Renal cortex interstitium (tissue), 15 donors: ENCODE measurements around the gene SEPTIN11. TPM values are rescaled to one million over a fixed set of nuclear protein-coding genes. Genes with fewer than 3 reads are reported as not detected.

Experiments used
- DNase-seq, 11 donors: peaks; one replicate each; pipeline ENCODE4 v3.0.0-alpha.2; 2013; ENCODE audit warnings: low read depth in 9 of 11, low spot score in 4 of 11; ENCODE audit errors: extremely low read depth in 1 of 11
- long read RNA-seq, 16 experiments: transcript quantifications; one replicate each; lab custom pipeline, GENCODE V29; 2026
- polyA plus RNA-seq, 3 donors: library from polyadenylated mRNA; unstranded; fragments of 120-200 nt; gene quantifications; one replicate each; pipeline ENCODE4 v1.2.1, GENCODE V29; 2013; ENCODE audit not compliant: insufficient read length in 3 of 3

The SEPTIN11 gene
- 100 to 1,000 TPM; 255 to 308 (median 256) TPM for polyA plus RNA-seq
- long read RNA-seq, donor 1, full-length matches to known transcripts: 31 of 298 reads
- long read RNA-seq, donor 1, partial matches to known transcripts: 267 of 298 reads
- long read RNA-seq, donor 1, other reads (novel, unspliced or antisense): 0 of 298 reads
- long read RNA-seq, donor 2, transcript SEPT11-203 (9 exons, 2,615 nt): major isoform, 26 of 847 reads
- long read RNA-seq, donor 2, partial matches to known transcripts: 816 of 847 reads
- long read RNA-seq, donor 2, other reads (novel, unspliced or antisense): 5 of 847 reads
- long read RNA-seq, donor 3, full-length matches to known transcripts: 58 of 658 reads
- long read RNA-seq, donor 3, partial matches to known transcripts: 582 of 658 reads
- long read RNA-seq, donor 3, other reads (novel, unspliced or antisense): 18 of 658 reads
- long read RNA-seq, donor 4, full-length matches to known transcripts: 28 of 280 reads
- long read RNA-seq, donor 4, partial matches to known transcripts: 240 of 280 reads
- long read RNA-seq, donor 4, other reads (novel, unspliced or antisense): 12 of 280 reads
- long read RNA-seq, donor 5: 0 reads
- long read RNA-seq, donor 6, full-length matches to known transcripts: 32 of 122 reads
- long read RNA-seq, donor 6, partial matches to known transcripts: 90 of 122 reads
- long read RNA-seq, donor 6, other reads (novel, unspliced or antisense): 0 of 122 reads
- long read RNA-seq, donor 7, full-length matches to known transcripts: 40 of 88 reads
- long read RNA-seq, donor 7, partial matches to known transcripts: 48 of 88 reads
- long read RNA-seq, donor 7, other reads (novel, unspliced or antisense): 0 of 88 reads
- long read RNA-seq, donor 8: 0 reads
- long read RNA-seq, donor 9, full-length matches to known transcripts: 46 of 345 reads
- long read RNA-seq, donor 9, partial matches to known transcripts: 128 of 345 reads
- long read RNA-seq, donor 9, other reads (novel, unspliced or antisense): 171 of 345 reads
- long read RNA-seq, donor 10, full-length matches to known transcripts: 31 of 369 reads
- long read RNA-seq, donor 10, partial matches to known transcripts: 168 of 369 reads
- long read RNA-seq, donor 10, other reads (novel, unspliced or antisense): 170 of 369 reads
- long read RNA-seq, donor 11, full-length matches to known transcripts: 33 of 416 reads
- long read RNA-seq, donor 11, partial matches to known transcripts: 103 of 416 reads
- long read RNA-seq, donor 11, other reads (novel, unspliced or antisense): 280 of 416 reads
- long read RNA-seq, donor 12, full-length matches to known transcripts: 14 of 130 reads
- long read RNA-seq, donor 12, partial matches to known transcripts: 110 of 130 reads
- long read RNA-seq, donor 12, other reads (novel, unspliced or antisense): 6 of 130 reads
- long read RNA-seq, donor 13: 0 reads
- long read RNA-seq, donor 14, full-length matches to known transcripts: 42 of 280 reads
- long read RNA-seq, donor 14, partial matches to known transcripts: 233 of 280 reads
- long read RNA-seq, donor 14, other reads (novel, unspliced or antisense): 5 of 280 reads
- long read RNA-seq, donor 15, full-length matches to known transcripts: 20 of 31 reads
- long read RNA-seq, donor 15, partial matches to known transcripts: 11 of 31 reads
- long read RNA-seq, donor 15, other reads (novel, unspliced or antisense): 0 of 31 reads
- long read RNA-seq, donor 16, full-length matches to known transcripts: 117 of 1,167 reads
- long read RNA-seq, donor 16, partial matches to known transcripts: 937 of 1,167 reads
- long read RNA-seq, donor 16, other reads (novel, unspliced or antisense): 113 of 1,167 reads

GRCh38 chr4:76949276-76950051, at the start of gene SEPTIN11:
Gene SEPTIN11, plus strand, starts transcription at chr4:76949752. Its CDS starts 152 bp downstream, at chr4:76949904.
- DNase-seq: peak; percentile 84 to 94 (median 92)

DNA sequence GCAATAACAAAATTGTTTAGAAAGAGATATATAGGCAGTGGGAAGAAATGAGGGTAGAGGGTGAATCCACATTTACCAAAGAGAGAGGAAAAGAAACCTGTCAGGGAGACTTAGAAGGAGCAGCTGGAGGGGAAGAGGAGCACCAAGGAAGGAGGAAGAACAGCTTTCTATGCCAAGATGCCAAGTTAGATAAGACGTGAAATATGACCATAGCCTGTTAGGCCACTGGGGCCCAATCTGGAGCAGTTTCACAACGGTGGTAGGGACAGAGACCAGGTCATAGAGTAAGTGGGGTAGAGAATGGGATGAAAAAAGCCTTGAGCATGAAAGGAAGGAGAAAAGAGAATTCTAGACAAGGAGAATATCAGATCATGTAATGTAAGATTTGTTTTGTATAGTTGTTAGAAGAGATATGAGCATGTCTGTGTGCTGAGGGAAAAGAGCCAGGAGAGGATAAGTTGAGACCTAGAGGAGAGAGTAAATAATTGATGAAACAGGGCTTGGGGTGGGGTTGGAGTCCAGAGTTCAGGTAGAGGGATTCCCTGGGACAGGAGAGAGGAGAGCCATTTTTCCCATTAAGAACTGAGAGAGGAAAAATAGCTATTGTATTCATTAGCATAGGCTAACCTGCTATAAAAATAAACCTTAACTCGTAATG, 47.2 kb upstream of the SEPTIN11 start:
- DNase-seq: no peak

DNA sequence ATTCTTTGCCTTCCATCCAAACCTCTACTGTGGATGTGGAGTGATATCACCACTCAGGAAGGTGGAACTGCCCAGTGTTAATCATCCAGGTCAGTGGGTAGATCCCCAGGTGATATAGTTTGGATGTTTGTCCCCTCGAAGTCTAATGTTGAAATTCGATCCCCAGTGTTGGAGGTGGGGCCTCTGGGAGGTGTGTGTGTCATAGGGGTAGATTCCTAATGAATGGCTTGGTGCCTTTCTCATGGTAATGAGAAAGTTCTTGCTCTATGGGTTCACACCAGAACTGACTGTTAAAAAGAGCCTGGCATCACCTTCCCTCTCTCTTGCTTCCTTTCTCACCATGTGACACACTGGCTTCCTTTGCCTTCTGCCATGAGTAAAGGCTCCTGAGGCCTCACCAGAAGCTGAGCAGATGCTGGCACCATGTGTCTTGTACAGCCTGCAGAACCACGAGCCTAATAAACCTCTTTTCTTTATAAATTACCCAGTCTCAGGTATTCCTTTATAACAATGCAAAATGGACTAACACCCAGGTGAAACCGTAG, 44.8 kb upstream of the SEPTIN11 start:
- no peak for DNase-seq

DNA sequence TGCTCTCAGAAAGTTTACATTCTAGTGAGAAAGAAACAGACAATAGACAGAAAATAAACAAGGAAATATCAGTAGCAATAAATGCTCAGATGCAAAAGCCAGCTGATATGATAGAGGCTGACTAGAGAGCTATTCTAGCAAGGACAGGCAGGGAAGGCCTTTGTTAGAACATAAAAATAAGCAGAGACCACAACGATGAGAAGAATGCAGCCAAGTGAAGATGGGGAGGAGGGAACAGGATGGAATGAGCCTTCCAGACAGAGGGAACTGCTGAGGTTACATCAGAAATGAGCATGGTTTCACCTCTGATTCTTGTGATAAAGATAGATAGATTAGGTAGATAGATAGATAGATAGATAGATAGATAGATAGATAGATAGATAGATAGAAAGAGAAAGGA, 44.0 kb upstream of the SEPTIN11 start:
- no peak for DNase-seq

DNA sequence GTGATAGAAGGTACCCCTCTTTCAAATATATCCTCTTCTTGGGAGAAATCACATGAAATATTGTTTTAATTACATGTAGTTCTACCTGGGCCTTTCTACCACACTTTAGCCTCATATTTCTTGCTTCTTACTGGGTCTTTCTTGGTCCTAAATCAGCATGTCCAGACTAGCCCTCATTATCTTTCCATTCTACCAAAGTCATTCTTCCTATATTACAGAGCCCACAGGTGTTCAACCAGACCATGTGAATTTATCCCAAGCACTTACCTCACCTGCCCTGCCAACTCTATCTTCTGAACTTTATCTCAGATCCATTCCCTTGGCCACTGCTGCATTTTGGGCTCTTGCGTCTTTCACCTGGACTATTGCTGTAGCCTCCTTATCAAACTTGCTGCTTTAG, 39.8 kb upstream of the SEPTIN11 start:
- DNase-seq: no peak

DNA sequence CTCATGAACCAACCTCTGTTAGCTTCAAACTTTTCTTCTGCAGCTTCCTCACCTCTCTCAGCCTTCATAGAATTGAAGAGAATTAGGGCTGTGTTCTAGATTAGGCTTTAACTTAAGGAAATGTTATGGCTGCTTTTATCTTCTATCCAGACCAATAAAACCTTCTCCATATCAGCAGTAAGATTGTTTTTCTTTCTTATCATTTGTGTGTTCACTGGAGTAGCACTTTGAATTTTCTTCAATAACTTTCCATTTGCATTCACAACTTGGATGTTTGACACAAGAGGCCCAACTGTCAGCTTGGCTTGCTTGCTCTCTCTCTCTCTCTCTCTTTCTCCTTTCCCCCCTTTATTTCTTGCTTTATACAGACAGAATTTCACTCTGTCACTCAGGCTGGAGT, 28.8 kb upstream of the SEPTIN11 start:
- no peak for DNase-seq

GRCh38 chr4:76923619-76924357, 25.8 kb upstream of the SEPTIN11 start:
- no peak for DNase-seq

DNA sequence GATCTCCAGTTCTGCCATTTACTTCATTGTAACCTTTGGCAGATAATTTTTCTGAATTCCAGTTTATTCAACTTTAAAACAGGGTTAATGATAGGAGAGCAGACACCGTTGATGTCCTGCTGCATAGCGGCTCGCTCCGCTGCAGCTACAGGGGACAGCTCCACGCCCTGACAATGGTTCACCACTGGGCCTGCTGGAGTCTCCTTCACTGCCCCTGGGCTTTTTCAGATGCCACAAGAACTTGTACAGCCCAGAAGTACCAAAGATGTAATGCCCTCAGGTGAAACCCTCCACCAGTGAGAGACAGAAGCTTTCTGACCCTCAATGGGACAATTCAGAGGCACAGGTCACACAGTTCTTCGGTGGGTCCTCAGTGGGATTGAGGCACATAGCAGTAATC, 22.7 kb upstream of the SEPTIN11 start:
- no peak for DNase-seq

DNA sequence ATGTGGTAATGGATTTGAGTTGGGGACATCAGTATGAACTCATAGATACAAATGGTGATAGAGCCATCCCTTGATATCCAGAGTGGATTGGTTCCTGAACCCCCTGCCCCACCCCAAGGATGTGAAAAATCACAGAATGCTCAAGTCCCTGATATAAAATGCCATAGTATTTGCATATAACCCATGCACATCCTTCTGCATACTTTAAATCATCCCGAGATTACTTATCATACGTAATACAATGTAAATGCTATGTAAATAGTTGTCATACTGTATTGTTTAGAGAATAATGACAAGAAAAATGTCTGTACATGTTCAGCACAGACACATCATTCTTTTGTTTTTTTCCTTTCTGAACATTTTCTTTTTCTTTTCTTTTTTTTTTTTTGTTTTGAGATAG, 18.9 kb upstream of the SEPTIN11 start:
- DNase-seq: no peak

GRCh38 chr4:76931087-76931486, 18.5 kb upstream of the SEPTIN11 start:
- no peak for DNase-seq

DNA sequence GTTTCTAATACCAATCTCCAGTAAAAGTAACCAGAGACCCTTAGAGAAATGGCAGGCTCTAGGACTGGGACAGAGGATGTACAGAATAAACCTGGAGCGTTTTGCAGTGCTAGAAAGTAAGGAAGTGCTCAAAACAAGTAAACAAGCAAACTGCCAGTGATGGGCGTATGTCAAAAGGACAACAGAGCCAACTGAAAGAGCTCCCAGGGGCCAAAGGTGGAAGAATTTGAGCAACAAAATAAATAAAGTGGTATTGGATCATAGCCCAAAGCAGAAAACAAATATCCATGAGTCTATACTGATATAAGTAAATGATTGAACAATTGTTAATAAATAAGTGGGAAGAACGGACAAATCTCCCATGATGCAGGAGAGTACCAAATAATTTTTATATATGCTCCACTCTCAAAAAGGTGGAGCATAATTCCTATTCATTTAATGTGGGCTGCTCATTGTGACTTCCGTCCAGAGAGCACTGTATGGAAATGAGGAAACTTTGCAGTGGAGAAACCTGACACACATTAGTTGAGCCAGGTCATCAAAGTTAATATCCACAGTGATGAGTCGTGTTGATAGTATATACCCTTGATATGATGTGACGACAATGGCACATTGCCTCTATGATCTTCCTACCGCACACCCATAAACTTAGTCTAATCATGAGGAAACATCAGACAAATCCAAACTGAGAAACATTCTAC, 17.8 kb upstream of the SEPTIN11 start:
- no peak for DNase-seq

DNA sequence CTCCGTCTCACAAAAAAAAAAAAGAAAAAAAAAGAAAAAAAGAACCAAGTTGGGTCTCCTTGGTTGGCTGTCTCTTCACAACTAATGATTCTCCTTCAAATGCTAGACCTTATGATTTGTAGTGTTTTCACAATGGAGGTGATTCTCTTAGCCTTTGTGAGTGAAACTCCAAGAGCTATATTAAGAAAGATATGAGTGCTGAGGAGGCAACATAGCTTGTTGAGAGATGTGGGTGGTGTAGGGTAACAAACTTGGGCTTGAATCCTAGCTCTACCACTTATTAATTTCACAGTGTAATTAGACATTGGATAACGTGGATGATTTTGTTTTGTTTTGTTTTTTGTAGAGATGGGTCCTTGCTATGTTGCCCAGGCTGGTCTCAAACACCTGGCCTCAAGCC, 10.4 kb upstream of the SEPTIN11 start:
- DNase-seq: no peak

- DNase-seq: no peak
Measured at GRCh38 chr4:76943129-76943620, 6.4 kb upstream of the SEPTIN11 start.

DNA sequence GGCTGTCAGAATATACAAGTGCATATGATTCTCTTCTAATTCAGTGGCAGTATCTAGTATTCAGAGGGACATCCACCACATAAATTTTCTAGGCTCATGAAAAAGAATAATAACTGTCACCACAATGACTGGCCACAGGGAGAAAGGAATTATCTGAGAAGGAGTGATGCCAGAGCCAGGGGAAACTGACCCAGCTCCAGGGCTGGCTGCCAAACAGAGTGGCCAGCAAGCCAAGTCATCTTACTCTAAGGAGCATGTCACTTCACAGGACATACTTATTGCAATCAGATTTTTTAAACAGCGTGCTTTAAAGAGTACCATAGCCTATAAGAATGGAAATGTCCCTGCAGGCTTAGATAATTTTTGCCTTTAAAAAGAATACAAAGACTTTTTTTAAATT, 5.8 kb upstream of the SEPTIN11 start:
- DNase-seq: no peak

GRCh38 chr4:76947369-76947768, 2.2 kb upstream of the SEPTIN11 start:
- no peak for DNase-seq
